Stimulated activated CD8-positive, alpha-beta memory T cell treated with anti-CD3 and anti-CD28 coated beads, Interleukin-15, amount 100 ng/mL, for 48 hours (primary cell): ENCODE data around the gene COL11A1.

Source experiments
- DNase-seq, 2 donors: peaks; one replicate each; pipeline ENCODE4 v3.0.0-alpha.2; 2020; ENCODE audit warnings: low read depth in 2 of 2

The COL11A1 gene

GRCh38 chr1:102901996-102902395 lies 206.3 kb downstream of the COL11A1 start:
- no peak for DNase-seq

GRCh38 chr1:102899935-102900334 lies 208.4 kb downstream of the COL11A1 start:
- DNase-seq: no peak

- DNase-seq: no peak
Measured at GRCh38 chr1:102897557-102897956, 210.8 kb downstream of the COL11A1 start.

GRCh38 chr1:102896771-102897170 lies 211.6 kb downstream of the COL11A1 start:
- no peak for DNase-seq

- no peak for DNase-seq
Measured at GRCh38 chr1:102896286-102896685, 212.0 kb downstream of the COL11A1 start.

- DNase-seq: no peak
Measured at GRCh38 chr1:102891868-102892625, 216.3 kb downstream of the COL11A1 start.

- no peak for DNase-seq
Measured at GRCh38 chr1:102886638-102887037, 221.7 kb downstream of the COL11A1 start.

- no peak for DNase-seq
Measured at GRCh38 chr1:102884238-102884637, 224.1 kb downstream of the COL11A1 start.

- DNase-seq: no peak
Measured at GRCh38 chr1:102879439-102879993, 228.8 kb downstream of the COL11A1 start.

GRCh38 chr1:102875756-102876155 lies 232.6 kb downstream of the COL11A1 start:
- DNase-seq: no peak

- no peak for DNase-seq
Measured at GRCh38 chr1:102872526-102872925, 235.8 kb downstream of the COL11A1 start.

- no peak for DNase-seq
Measured at GRCh38 chr1:102872097-102872496, 236.2 kb downstream of the COL11A1 start.

GRCh38 chr1:102863704-102864103 lies 244.6 kb downstream of the COL11A1 start:
- DNase-seq: no peak

GRCh38 chr1:102861247-102861646 lies 247.1 kb downstream of the COL11A1 start:
- DNase-seq: no peak

- DNase-seq: no peak
Measured at GRCh38 chr1:102858695-102859094, 249.6 kb downstream of the COL11A1 start.

- DNase-seq: no peak
Measured at GRCh38 chr1:102857251-102857650, 251.1 kb downstream of the COL11A1 start.

GRCh38 chr1:102853701-102854187 lies 254.6 kb downstream of the COL11A1 start:
- no peak for DNase-seq

GRCh38 chr1:102853136-102853535 lies 255.2 kb downstream of the COL11A1 start:
- no peak for DNase-seq

- no peak for DNase-seq
Measured at GRCh38 chr1:102852613-102853012, 255.7 kb downstream of the COL11A1 start.

- DNase-seq: no peak
Measured at GRCh38 chr1:102851616-102852015, 256.7 kb downstream of the COL11A1 start.

- no peak for DNase-seq
Measured at GRCh38 chr1:102842606-102843005, 265.7 kb downstream of the COL11A1 start.

GRCh38 chr1:102840741-102841140 lies 267.6 kb downstream of the COL11A1 start:
- no peak for DNase-seq

- DNase-seq: no peak
Measured at GRCh38 chr1:102838016-102838415, 270.3 kb downstream of the COL11A1 start.
